HEK293 (cell line): ENCODE data around the gene NOP56.
A peak's percentile ranks its signal among the peaks of the same experiment; 100 is the strongest.

ENCODE experiments used
- CTCF ChIA-PET: fragments of 350-600 bp; formaldehyde crosslinking; extraction: SDS; loops from one replicate; lab custom pipeline; 2021; ENCODE audit warnings: antibody characterized with exemption; lab: Yijun Ruan, JAX
- POLR2A ChIA-PET: fragments of 300-600 bp; formaldehyde crosslinking; extraction: SDS; loops from one replicate; lab custom pipeline; 2020; ENCODE audit warnings: antibody characterized with exemption, inconsistent platforms; lab: Yijun Ruan, JAX
- H3K27ac ChIP-seq: fragments of 200-500 bp; sonication (Bioruptor generic); 2 replicates; pipeline ENCODE4 v1.5.1; 2014; ENCODE audit warnings: low read depth, low read length, control low read depth, inconsistent platforms; ENCODE audit errors: extremely low read depth
- H3K36me3 ChIP-seq, 2 experiments: fragments of 200-500 bp in 1 of 2; sonication (Bioruptor generic) in 1 of 2; 1 replicate in 1 of 2; 2 replicates in 1 of 2; pipeline ENCODE4 v1.5.1; 2014 to 2017; ENCODE audit warnings: inconsistent platforms in 2 of 2, low read length in 2 of 2; ENCODE audit not compliant: control insufficient read depth in 2 of 2, insufficient read depth in 1 of 2
- H3K4me1 ChIP-seq: fragments of 200-500 bp; sonication (Bioruptor generic); 2 replicates; pipeline ENCODE4 v1.5.1; 2014; ENCODE audit warnings: mild to moderate bottlenecking, low read length, inconsistent platforms; ENCODE audit not compliant: control insufficient read depth, insufficient read depth
- H3K4me3 ChIP-seq: 2 replicates; pipeline ENCODE4 v1.5.1; 2011; ENCODE audit warnings: low read depth, mild to moderate bottlenecking, control low read depth, low read length, moderate library complexity
- H3K9me3 ChIP-seq: fragments of 200-500 bp; sonication (Bioruptor generic); 2 replicates; pipeline ENCODE4 v1.5.1; 2014; ENCODE audit warnings: low read depth, low read length, inconsistent platforms; ENCODE audit not compliant: control insufficient read depth, insufficient read depth
- HOXD13 ChIP-seq: sonication (generic); formaldehyde crosslinking; IDR thresholded peaks from 2 replicates; pipeline ENCODE4 v1.8.0; 2022; ENCODE audit warnings: missing genetic modification reagents, borderline replicate concordance
- MZF1 ChIP-seq: fragments of 450-650 bp; formaldehyde crosslinking; IDR thresholded peaks from 2 replicates; pipeline ENCODE4 v1.5.1; 2017; ENCODE audit warnings: missing biosample characterization, missing genetic modification characterization, borderline replicate concordance
- RBAK ChIP-seq: fragments of 450-650 bp; formaldehyde crosslinking; IDR thresholded peaks from 2 replicates; pipeline ENCODE4 v1.5.1; 2016; ENCODE audit warnings: missing biosample characterization, missing genetic modification characterization
- SETDB1 ChIP-seq: IDR thresholded peaks from one replicate; pipeline ENCODE4 v1.6.1; 2017; ENCODE audit warnings: mild to moderate bottlenecking, low read length, moderate library complexity, mixed read lengths; ENCODE audit not compliant: insufficient read length
- SP2 ChIP-seq: fragments of 450-650 bp; formaldehyde crosslinking; IDR thresholded peaks from 2 replicates; pipeline ENCODE4 v1.5.1; 2016; ENCODE audit warnings: missing biosample characterization, missing genetic modification characterization
- ZBTB48 ChIP-seq: fragments of 450-650 bp; formaldehyde crosslinking; IDR thresholded peaks from 2 replicates; pipeline ENCODE4 v1.5.1; 2016; ENCODE audit warnings: missing biosample characterization, missing genetic modification characterization
- ZNF140 ChIP-seq: fragments of 450-650 bp; formaldehyde crosslinking; IDR thresholded peaks from 2 replicates; pipeline ENCODE4 v1.5.1; 2016; ENCODE audit warnings: missing biosample characterization, missing genetic modification characterization
- ZNF223 ChIP-seq: fragments of 450-650 bp; formaldehyde crosslinking; IDR thresholded peaks from 2 replicates; pipeline ENCODE4 v1.5.1; 2016; ENCODE audit warnings: missing biosample characterization, missing genetic modification characterization
- ZNF266 ChIP-seq: fragments of 450-650 bp; formaldehyde crosslinking; IDR thresholded peaks from 2 replicates; pipeline ENCODE4 v1.5.1; 2016; ENCODE audit warnings: missing biosample characterization, missing genetic modification characterization, low read depth
- ZNF335 ChIP-seq: fragments of 450-650 bp; formaldehyde crosslinking; conservative IDR thresholded peaks from 2 replicates; pipeline ENCODE4 v1.5.1; 2016; ENCODE audit warnings: missing biosample characterization, missing genetic modification characterization
- ZNF366 ChIP-seq: fragments of 450-650 bp; formaldehyde crosslinking; conservative IDR thresholded peaks from 2 replicates; pipeline ENCODE4 v1.5.1; 2016; ENCODE audit warnings: missing biosample characterization, missing genetic modification characterization
- ZNF391 ChIP-seq: fragments of 450-650 bp; formaldehyde crosslinking; IDR thresholded peaks from 2 replicates; pipeline ENCODE4 v1.5.1; 2016; ENCODE audit warnings: low read depth, missing biosample characterization, missing genetic modification characterization, borderline replicate concordance
- ZNF416 ChIP-seq: fragments of 450-650 bp; formaldehyde crosslinking; IDR thresholded peaks from 2 replicates; pipeline ENCODE4 v1.5.1; 2016; ENCODE audit warnings: missing biosample characterization, missing genetic modification characterization
- ZNF548 ChIP-seq: fragments of 450-650 bp; formaldehyde crosslinking; IDR thresholded peaks from 2 replicates; pipeline ENCODE4 v1.5.1; 2016; ENCODE audit warnings: missing biosample characterization, missing genetic modification characterization
- ZNF561 ChIP-seq: fragments of 450-650 bp; IDR thresholded peaks from 2 replicates; pipeline ENCODE4 v1.5.1; 2018; ENCODE audit warnings: missing biosample characterization, missing genetic modification characterization, borderline replicate concordance
- ZNF623 ChIP-seq: fragments of 450-650 bp; formaldehyde crosslinking; IDR thresholded peaks from 2 replicates; pipeline ENCODE4 v1.5.1; 2016; ENCODE audit warnings: missing biosample characterization, missing genetic modification characterization
- ZNF660 ChIP-seq: fragments of 450-650 bp; IDR thresholded peaks from 2 replicates; pipeline ENCODE4 v1.5.1; 2018; ENCODE audit warnings: missing biosample characterization, mild to moderate bottlenecking, missing genetic modification characterization
- TF ChIP-seq, protein P1 (sequence below): fragments of 450-650 bp; formaldehyde crosslinking; IDR thresholded peaks from 2 replicates; pipeline ENCODE4 v1.5.0; 2017; ENCODE audit warnings: missing biosample characterization, missing genetic modification characterization, borderline replicate concordance
- TF ChIP-seq, protein P2 (sequence below): fragments of 450-650 bp; formaldehyde crosslinking; IDR thresholded peaks from 2 replicates; pipeline ENCODE4 v1.5.1; 2016; ENCODE audit warnings: missing biosample characterization, missing genetic modification characterization
- TF ChIP-seq, protein P3 (sequence below): fragments of 450-650 bp; formaldehyde crosslinking; IDR thresholded peaks from 2 replicates; pipeline ENCODE4 v1.5.1; 2016; ENCODE audit warnings: missing biosample characterization, missing genetic modification characterization, borderline replicate concordance

Gene NOP56

DNA sequence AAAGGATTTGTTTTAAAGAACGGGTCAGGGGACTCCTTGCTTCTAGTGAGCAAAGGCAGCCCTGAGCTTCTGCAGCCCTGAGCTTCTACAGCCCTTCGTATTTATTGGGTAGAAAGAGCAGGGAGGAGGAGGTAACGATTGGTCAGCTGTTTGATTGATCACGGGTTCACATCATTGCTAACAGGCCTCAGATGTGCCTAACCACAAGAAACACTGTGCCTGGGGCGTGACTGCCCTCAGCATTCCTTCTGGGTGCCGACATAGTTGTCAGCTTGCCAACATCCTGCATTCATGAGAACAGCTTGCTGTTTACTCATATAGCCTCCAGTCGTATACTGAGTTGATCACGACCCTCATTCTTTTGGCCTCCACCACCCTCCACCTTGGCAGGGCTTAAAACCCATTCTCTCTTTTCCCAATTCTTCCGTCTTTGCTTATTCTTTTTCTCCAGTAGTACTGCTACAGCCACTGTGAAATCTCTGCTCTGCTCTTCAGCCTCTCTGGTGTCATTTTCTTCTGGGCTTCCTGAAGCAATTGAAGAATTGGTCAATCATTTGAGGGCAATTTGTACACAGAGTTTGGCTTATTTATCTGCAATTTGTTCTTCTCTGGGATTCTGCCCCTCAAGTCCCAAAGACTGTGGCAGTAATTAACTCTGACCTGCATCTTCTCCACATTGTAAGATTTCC, 25.4 kb upstream of the NOP56 start:
- no peaks in the 10 kb centered on the region for H3K4me1 ChIP-seq
- TF ChIP-seq ZNF416 (tag by site-specific recombination) (no peak), SETDB1 (peak; percentile 23), ZNF366 (tag by site-specific recombination) (0 out of 2 replicates have a peak, but pooled peaks have one; percentile 31), ZNF266 (tag by site-specific recombination) (peak; percentile 97)
- H3K36me3 ChIP-seq = no peaks in the 10 kb centered on the region
- H3K27ac ChIP-seq = no peak overlapping the region
- POLR2A ChIA-PET = interaction anchor here (0.8 to 1.2 kb wide), 2 partner anchors 97 to 156 kb away, joined by 3 to 5 read pairs; partner anchors contain the start of gene SNRPB
- H3K4me3 ChIP-seq = no peak overlapping the region
- CTCF ChIA-PET = interaction anchor here (1.2 to 2.0 kb wide), 4 partner anchors 17 to 105 kb away, joined by 3 to 7 read pairs (median 4); no protein-coding TSS in a partner anchor
- no peaks in the 10 kb centered on the region for H3K9me3 ChIP-seq

DNA sequence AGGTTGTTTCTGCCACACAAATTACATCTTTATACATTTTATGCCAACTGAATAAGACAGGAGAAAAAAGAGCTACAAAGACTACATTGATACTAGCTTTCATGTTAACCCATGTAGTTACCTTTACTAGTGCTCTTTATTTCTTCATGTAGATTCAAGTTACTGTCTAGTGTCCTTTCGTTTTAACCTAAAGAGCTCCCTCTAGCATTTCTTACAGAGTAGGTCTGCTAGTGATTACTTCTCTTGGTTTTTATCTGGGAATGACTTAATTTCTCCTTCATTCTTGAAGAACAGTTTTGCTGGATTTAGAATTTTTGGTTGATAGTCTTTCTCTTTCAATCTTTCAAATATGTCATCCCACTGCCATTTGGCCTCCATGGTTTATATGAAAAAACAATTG, 21.2 kb upstream of the NOP56 start:
- no peak overlapping the region for H3K4me3 ChIP-seq
- CTCF ChIA-PET = interaction anchor here (0.6 to 1.0 kb wide), 10 partner anchors 13 to 529 kb away, joined by 3 to 5 read pairs (median 4); no protein-coding TSS in a partner anchor
- no peaks in the 10 kb centered on the region for H3K9me3 ChIP-seq
- no peaks in the 10 kb centered on the region for H3K36me3 ChIP-seq
- H3K4me1 ChIP-seq = no peaks in the 10 kb centered on the region
- H3K27ac ChIP-seq = no peak overlapping the region
- TF ChIP-seq SETDB1 (peak; percentile 57), ZNF391 (tag by site-specific recombination) (no peak)
- POLR2A ChIA-PET = interaction anchor here (0.5 to 1.4 kb wide), 2 partner anchors 21 to 166 kb away, joined by 3 to 6 read pairs; partner anchors contain the start of gene NOP56

DNA sequence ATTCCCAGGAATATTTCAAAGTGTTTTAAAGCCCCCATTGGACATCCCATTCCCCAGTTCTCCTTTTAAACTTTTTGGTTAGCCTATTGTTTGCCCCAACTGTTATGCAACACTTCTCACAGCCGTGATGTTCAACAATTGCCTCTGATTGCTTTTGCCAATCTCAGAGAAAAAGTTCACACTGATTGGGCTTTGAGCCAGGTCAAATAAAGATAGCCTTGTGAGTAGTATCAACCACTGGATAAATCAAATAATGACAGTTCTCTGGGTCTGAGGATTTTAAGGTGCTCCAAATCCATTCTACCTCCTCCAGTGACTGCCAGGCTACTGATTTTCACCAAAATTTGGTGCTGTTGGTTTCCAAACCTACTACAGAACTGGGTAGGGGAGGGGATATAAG, 19.1 kb upstream of the NOP56 start:
- H3K27ac ChIP-seq = no peak overlapping the region
- POLR2A ChIA-PET = no interaction called here
- H3K4me3 ChIP-seq = no peak overlapping the region
- no peaks in the 10 kb centered on the region for H3K4me1 ChIP-seq
- no peaks in the 10 kb centered on the region for H3K36me3 ChIP-seq
- H3K9me3 ChIP-seq = no peaks in the 10 kb centered on the region
- CTCF ChIA-PET = interaction anchor here (1.1 kb wide), 1 partner anchor 111 kb away, joined by 4 read pairs; no protein-coding TSS in a partner anchor
- TF ChIP-seq SP2 (tag by site-specific recombination) = no peak
- TF ChIP-seq RBAK (tag by site-specific recombination) = no peak
- no peak for TF ChIP-seq ZNF660 (tag by site-specific recombination)
- no peak for TF ChIP-seq ZNF223 (tag by site-specific recombination)
- TF ChIP-seq, protein P1, sequence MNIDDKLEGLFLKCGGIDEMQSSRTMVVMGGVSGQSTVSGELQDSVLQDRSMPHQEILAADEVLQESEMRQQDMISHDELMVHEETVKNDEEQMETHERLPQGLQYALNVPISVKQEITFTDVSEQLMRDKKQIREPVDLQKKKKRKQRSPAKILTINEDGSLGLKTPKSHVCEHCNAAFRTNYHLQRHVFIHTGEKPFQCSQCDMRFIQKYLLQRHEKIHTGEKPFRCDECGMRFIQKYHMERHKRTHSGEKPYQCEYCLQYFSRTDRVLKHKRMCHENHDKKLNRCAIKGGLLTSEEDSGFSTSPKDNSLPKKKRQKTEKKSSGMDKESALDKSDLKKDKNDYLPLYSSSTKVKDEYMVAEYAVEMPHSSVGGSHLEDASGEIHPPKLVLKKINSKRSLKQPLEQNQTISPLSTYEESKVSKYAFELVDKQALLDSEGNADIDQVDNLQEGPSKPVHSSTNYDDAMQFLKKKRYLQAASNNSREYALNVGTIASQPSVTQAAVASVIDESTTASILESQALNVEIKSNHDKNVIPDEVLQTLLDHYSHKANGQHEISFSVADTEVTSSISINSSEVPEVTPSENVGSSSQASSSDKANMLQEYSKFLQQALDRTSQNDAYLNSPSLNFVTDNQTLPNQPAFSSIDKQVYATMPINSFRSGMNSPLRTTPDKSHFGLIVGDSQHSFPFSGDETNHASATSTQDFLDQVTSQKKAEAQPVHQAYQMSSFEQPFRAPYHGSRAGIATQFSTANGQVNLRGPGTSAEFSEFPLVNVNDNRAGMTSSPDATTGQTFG (tag by site-specific recombination) = no peak
- TF ChIP-seq, protein P2, sequence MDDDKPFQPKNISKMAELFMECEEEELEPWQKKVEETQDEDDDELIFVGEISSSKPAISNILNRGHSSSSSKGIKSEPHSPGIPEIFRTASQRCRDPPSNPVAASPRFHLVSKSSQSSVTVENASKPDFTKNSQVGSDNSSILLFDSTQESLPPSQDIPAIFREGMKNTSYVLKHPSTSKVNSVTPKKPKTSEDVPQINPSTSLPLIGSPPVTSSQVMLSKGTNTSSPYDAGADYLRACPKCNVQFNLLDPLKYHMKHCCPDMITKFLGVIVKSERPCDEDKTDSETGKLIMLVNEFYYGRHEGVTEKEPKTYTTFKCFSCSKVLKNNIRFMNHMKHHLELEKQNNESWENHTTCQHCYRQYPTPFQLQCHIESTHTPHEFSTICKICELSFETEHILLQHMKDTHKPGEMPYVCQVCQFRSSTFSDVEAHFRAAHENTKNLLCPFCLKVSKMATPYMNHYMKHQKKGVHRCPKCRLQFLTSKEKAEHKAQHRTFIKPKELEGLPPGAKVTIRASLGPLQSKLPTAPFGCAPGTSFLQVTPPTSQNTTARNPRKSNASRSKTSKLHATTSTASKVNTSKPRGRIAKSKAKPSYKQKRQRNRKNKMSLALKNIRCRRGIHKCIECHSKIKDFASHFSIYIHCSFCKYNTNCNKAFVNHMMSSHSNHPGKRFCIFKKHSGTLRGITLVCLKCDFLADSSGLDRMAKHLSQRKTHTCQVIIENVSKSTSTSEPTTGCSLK = no peak
- TF ChIP-seq, protein P3, sequence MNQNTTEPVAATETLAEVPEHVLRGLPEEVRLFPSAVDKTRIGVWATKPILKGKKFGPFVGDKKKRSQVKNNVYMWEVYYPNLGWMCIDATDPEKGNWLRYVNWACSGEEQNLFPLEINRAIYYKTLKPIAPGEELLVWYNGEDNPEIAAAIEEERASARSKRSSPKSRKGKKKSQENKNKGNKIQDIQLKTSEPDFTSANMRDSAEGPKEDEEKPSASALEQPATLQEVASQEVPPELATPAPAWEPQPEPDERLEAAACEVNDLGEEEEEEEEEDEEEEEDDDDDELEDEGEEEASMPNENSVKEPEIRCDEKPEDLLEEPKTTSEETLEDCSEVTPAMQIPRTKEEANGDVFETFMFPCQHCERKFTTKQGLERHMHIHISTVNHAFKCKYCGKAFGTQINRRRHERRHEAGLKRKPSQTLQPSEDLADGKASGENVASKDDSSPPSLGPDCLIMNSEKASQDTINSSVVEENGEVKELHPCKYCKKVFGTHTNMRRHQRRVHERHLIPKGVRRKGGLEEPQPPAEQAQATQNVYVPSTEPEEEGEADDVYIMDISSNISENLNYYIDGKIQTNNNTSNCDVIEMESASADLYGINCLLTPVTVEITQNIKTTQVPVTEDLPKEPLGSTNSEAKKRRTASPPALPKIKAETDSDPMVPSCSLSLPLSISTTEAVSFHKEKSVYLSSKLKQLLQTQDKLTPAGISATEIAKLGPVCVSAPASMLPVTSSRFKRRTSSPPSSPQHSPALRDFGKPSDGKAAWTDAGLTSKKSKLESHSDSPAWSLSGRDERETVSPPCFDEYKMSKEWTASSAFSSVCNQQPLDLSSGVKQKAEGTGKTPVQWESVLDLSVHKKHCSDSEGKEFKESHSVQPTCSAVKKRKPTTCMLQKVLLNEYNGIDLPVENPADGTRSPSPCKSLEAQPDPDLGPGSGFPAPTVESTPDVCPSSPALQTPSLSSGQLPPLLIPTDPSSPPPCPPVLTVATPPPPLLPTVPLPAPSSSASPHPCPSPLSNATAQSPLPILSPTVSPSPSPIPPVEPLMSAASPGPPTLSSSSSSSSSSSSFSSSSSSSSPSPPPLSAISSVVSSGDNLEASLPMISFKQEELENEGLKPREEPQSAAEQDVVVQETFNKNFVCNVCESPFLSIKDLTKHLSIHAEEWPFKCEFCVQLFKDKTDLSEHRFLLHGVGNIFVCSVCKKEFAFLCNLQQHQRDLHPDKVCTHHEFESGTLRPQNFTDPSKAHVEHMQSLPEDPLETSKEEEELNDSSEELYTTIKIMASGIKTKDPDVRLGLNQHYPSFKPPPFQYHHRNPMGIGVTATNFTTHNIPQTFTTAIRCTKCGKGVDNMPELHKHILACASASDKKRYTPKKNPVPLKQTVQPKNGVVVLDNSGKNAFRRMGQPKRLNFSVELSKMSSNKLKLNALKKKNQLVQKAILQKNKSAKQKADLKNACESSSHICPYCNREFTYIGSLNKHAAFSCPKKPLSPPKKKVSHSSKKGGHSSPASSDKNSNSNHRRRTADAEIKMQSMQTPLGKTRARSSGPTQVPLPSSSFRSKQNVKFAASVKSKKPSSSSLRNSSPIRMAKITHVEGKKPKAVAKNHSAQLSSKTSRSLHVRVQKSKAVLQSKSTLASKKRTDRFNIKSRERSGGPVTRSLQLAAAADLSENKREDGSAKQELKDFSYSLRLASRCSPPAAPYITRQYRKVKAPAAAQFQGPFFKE (tag by site-specific recombination) = no peak
- no peak for TF ChIP-seq ZNF335
- no peak for TF ChIP-seq ZNF623
- TF ChIP-seq ZNF548 (tag by site-specific recombination) = no peak
- TF ChIP-seq HOXD13 = no peak
- no peak for TF ChIP-seq MZF1
- TF ChIP-seq ZNF140 = no peak
- no peak for TF ChIP-seq ZBTB48 (tag by site-specific recombination)
- TF ChIP-seq ZNF561 (tag by site-specific recombination) = no peak
